HepG2 (cell line): ENCODE measurements around the gene CGREF1. TPM values are rescaled to one million over a fixed set of nuclear protein-coding genes. Genes with fewer than 3 reads are reported as not detected.
A peak's percentile ranks its signal among the peaks of the same experiment; 100 is the strongest.

Source experiments
- BRD4 ChIP-seq: sonication (generic); formaldehyde crosslinking; IDR thresholded peaks from 2 replicates; pipeline ENCODE4 v1.4.0; 2020; ENCODE audit warnings: missing genetic modification reagents
- BRF2 ChIP-seq: sonication (generic); formaldehyde crosslinking; IDR thresholded peaks from 2 replicates; pipeline ENCODE4 v1.8.1; 2022; ENCODE audit warnings: mild to moderate bottlenecking, missing genetic modification reagents
- E2F2 ChIP-seq: sonication (generic); formaldehyde crosslinking; IDR thresholded peaks from 2 replicates; pipeline ENCODE4 v1.4.0; 2020; ENCODE audit warnings: missing genetic modification reagents, borderline replicate concordance
- EP300 ChIP-seq, 3 experiments: sonication (generic) in 1 of 3; formaldehyde crosslinking in 1 of 3; IDR thresholded peaks; 2 replicates each; pipeline versions ENCODE4 v1.5.1 to v1.6.1; 2011 to 2020; ENCODE audit warnings: low read depth in 2 of 3, low read length in 2 of 3, borderline replicate concordance in 1 of 3, improper control_type of control experiment in 1 of 3, mild to moderate bottlenecking in 1 of 3, missing genetic modification reagents in 1 of 3, moderate library complexity in 1 of 3
- ETS1 ChIP-seq: sonication (generic); formaldehyde crosslinking; IDR thresholded peaks from 2 replicates; pipeline ENCODE4 v1.4.0; 2020; ENCODE audit warnings: missing genetic modification reagents
- FOSL2 ChIP-seq: sonication (generic); formaldehyde crosslinking; IDR thresholded peaks from 2 replicates; pipeline ENCODE4 v1.4.0; 2020; ENCODE audit warnings: missing genetic modification reagents
- FOXK1 ChIP-seq: sonication (generic); formaldehyde crosslinking; IDR thresholded peaks from 2 replicates; pipeline ENCODE4 v1.4.0; 2020; ENCODE audit warnings: low read depth, missing genetic modification reagents, borderline replicate concordance
- GPN1 ChIP-seq: sonication (generic); formaldehyde crosslinking; IDR thresholded peaks from 2 replicates; pipeline ENCODE4 v1.5.1; 2020; ENCODE audit warnings: missing genetic modification reagents, borderline replicate concordance
- KDM2A ChIP-seq: sonication (generic); formaldehyde crosslinking; IDR thresholded peaks from 2 replicates; pipeline ENCODE4 v1.4.0; 2020; ENCODE audit warnings: low read depth, missing genetic modification reagents, borderline replicate concordance
- KLF12 ChIP-seq: sonication (generic); formaldehyde crosslinking; IDR thresholded peaks from 2 replicates; pipeline ENCODE4 v1.4.0; 2020; ENCODE audit warnings: missing genetic modification reagents, borderline replicate concordance
- MTA1 ChIP-seq: sonication (generic); formaldehyde crosslinking; IDR thresholded peaks from 2 replicates; pipeline ENCODE4 v1.4.0; 2020; ENCODE audit warnings: missing genetic modification reagents, mild to moderate bottlenecking, borderline replicate concordance
- MXD1 ChIP-seq: sonication (generic); formaldehyde crosslinking; IDR thresholded peaks from 2 replicates; pipeline ENCODE4 v1.4.0; 2020; ENCODE audit warnings: mild to moderate bottlenecking, missing genetic modification reagents
- NRL ChIP-seq: sonication (generic); formaldehyde crosslinking; IDR thresholded peaks from 2 replicates; pipeline ENCODE4 v1.5.0; 2020; ENCODE audit warnings: missing genetic modification reagents, mild to moderate bottlenecking, moderate library complexity, borderline replicate concordance
- SPEN ChIP-seq: sonication (generic); formaldehyde crosslinking; IDR thresholded peaks from 2 replicates; pipeline ENCODE4 v1.5.1; 2020; ENCODE audit warnings: low read depth, mild to moderate bottlenecking, missing genetic modification reagents
- SRF ChIP-seq: IDR thresholded peaks from 2 replicates; pipeline ENCODE4 v1.6.1; 2011; ENCODE audit warnings: mild to moderate bottlenecking, low read depth, low read length, moderate library complexity
- THYN1 ChIP-seq: sonication (generic); formaldehyde crosslinking; IDR thresholded peaks from 2 replicates; pipeline ENCODE4 v1.8.1; 2023; ENCODE audit warnings: low read depth, mild to moderate bottlenecking, moderate library complexity, missing genetic modification reagents, borderline replicate concordance
- YEATS4 ChIP-seq: sonication (generic); formaldehyde crosslinking; IDR thresholded peaks from 2 replicates; pipeline ENCODE4 v1.4.0; 2020; ENCODE audit warnings: missing genetic modification reagents, borderline replicate concordance
- ZFP62 ChIP-seq: sonication (generic); formaldehyde crosslinking; IDR thresholded peaks from 2 replicates; pipeline ENCODE4 v1.4.0; 2020; ENCODE audit warnings: missing genetic modification reagents
- ZNF143 ChIP-seq: sonication (generic); formaldehyde crosslinking; IDR thresholded peaks from 2 replicates; pipeline ENCODE4 v1.4.0; 2020; ENCODE audit warnings: missing genetic modification reagents
- ZNF430 ChIP-seq: sonication (generic); formaldehyde crosslinking; IDR thresholded peaks from 2 replicates; pipeline ENCODE4 v1.9.0; 2021; ENCODE audit warnings: mild to moderate bottlenecking, missing genetic modification reagents
- ZNF598 ChIP-seq: sonication (generic); formaldehyde crosslinking; IDR thresholded peaks from 2 replicates; pipeline ENCODE4 v1.5.1; 2020; ENCODE audit warnings: mild to moderate bottlenecking, missing genetic modification reagents, borderline replicate concordance
- ZNF749 ChIP-seq: sonication (generic); formaldehyde crosslinking; IDR thresholded peaks from 2 replicates; pipeline ENCODE4 v1.8.0; 2022; ENCODE audit warnings: mild to moderate bottlenecking, missing genetic modification reagents, moderate library complexity, borderline replicate concordance
- ZNF780A ChIP-seq: sonication (generic); formaldehyde crosslinking; IDR thresholded peaks from 2 replicates; pipeline ENCODE4 v1.8.0; 2022; ENCODE audit warnings: mild to moderate bottlenecking, missing genetic modification reagents, moderate library complexity
- polyA plus RNA-seq, 8 experiments: library from polyadenylated mRNA; depleted of rRNA in 3 of 8; stranded (reverse) in 7 of 8; unstranded in 1 of 8; fragments of >200 nt; fragmentation: Illumina TruSeq in 4 of 8; extraction: Trizol in 4 of 8; gene quantifications; 2 replicates each; pipeline versions ENCODE4 v1.2.1 to v1.2.3, GENCODE V29; 2011 to 2016; ENCODE audit warnings: low read depth in 4 of 8, missing spikeins in 1 of 8, mixed read lengths in 1 of 8; ENCODE audit not compliant: insufficient read depth in 1 of 8
- total RNA-seq, 5 experiments: library from RNA; depleted of rRNA; stranded (reverse); fragments of >200 nt; fragmentation: Illumina TruSeq; extraction: Trizol; gene quantifications; 2 replicates each; pipeline ENCODE4 v1.2.3, GENCODE V29; 2016; ENCODE audit warnings: low read depth in 1 of 5

CGREF1 gene
- total and polyA plus RNA-seq, 2 of the 13 experiments (the other 11 are each of a cell fraction or from before 2014, with no cell fraction given) = 13.9 to 23.4 TPM

GRCh38 chr2:27071277-27071989, 47.5 kb downstream of the CGREF1 start, which contains the start of gene OST4 (continued):
- TF ChIP-seq E2F2 (CRISPR knock-in tag) (no peak; the same call in 1 of the 2 replicates), ZNF143 (CRISPR knock-in tag) (peak; percentile 81), ZNF749 (CRISPR knock-in tag) (0 out of 2 replicates have a peak, but pooled peaks have one; percentile 39), FOXK1 (CRISPR knock-in tag) (peak; percentile 63; the same call in 1 of the 2 replicates), ZNF780A (no peak), ETS1 (CRISPR knock-in tag) (no peak; the same call in 1 of the 2 replicates), THYN1 (CRISPR knock-in tag) (no peak), MXD1 (CRISPR knock-in tag) (peak; percentile 43), MTA1 (CRISPR knock-in tag) (peak; percentile 37; the same call in 1 of the 2 replicates), FOSL2 (peak; percentile 32), KLF12 (CRISPR knock-in tag) (peak; percentile 93), SPEN (CRISPR knock-in tag) (peak; percentile 95), YEATS4 (CRISPR knock-in tag) (peak; percentile 99), ZNF598 (CRISPR knock-in tag) (peak; percentile 82; the same call in 1 of the 2 replicates), ZNF430 (CRISPR knock-in tag) (peak; percentile 35; the same call in 1 of the 2 replicates), EP300 (IDR thresholded peaks at IDR 0.05; ENCODE audit: low read depth in 2 of 2, low read length in 2 of 2) (peak in 1 of 2 experiments; percentile 45; a peak in 1 of 4 replicates), EP300 (CRISPR knock-in tag; IDR thresholded peaks at IDR 0.05; ENCODE audit: borderline replicate concordance) (no peak), BRD4 (CRISPR knock-in tag) (peak; percentile 8; the same call in 1 of the 2 replicates), SRF (peak; percentile 28; the same call in 1 of the 2 replicates), BRF2 (0 out of 2 replicates have a peak, but pooled peaks have one; percentile 50), ZFP62 (CRISPR knock-in tag) (0 out of 2 replicates have a peak, but pooled peaks have one; percentile 44), GPN1 (CRISPR knock-in tag) (0 out of 2 replicates have a peak, but pooled peaks have one; percentile 22), KDM2A (CRISPR knock-in tag) (peak; percentile 98), NRL (peak; percentile 87; the same call in 1 of the 2 replicates)
